ENCODE results near the gene LRRFIP1. TPM values are rescaled to one million over a fixed set of nuclear protein-coding genes. Genes with fewer than 3 reads are reported as not detected.

Gene LRRFIP1
- total and polyA plus RNA-seq, 12 donors, result 91.5 to 132 (median 110) TPM

- TF ChIP-seq CTCF (IDR thresholded peaks at IDR 0.05), result no peak
- H3K4me3 ChIP-seq, result peak overlapping the region in 1 of 10 donors; percentile 3
- peaks cover 38 to 100% (median 94%) of the 10 kb centered on the region in 9 donors for H3K4me1 ChIP-seq
- intact Hi-C loops (cut with DNase I), result loop anchor here in 7 of 10 donors (5.0 kb wide), 4 partner anchors 33 to 133 kb away; no protein-coding TSS in a partner anchor
- ATAC-seq, result no peak
- H3K36me3 ChIP-seq, result peaks cover 0 to 54% (median 0%) of the 10 kb centered on the region in 9 donors
- no peaks in the 10 kb centered on the region for H3K9me3 ChIP-seq
- H3K27ac ChIP-seq, result peak overlapping the region in 9 of 10 donors; percentile 9 to 93 (median 79)
- 63 to 75% methylated on average over 25 of the region's 25 CpGs for WGBS, 2 donors
- H3K27me3 ChIP-seq, result no peaks in the 10 kb centered on the region
- DNase-seq, result no peak
Measured at GRCh38 chr2:237734905-237735623, 107.7 kb downstream of the LRRFIP1 start.

GRCh38 chr2:237735798-237736197, 108.4 kb downstream of the LRRFIP1 start:
- Histone ChIP-seq H3K36me3 (peaks cover 0 to 50% (median 0%) of the 10 kb centered on the region in 9 donors), H3K4me3 (no peak overlapping the region), H3K27me3 (no peaks in the 10 kb centered on the region), H3K9me3 (no peaks in the 10 kb centered on the region), H3K27ac (peak overlapping the region in 7 of 10 donors; percentile 3 to 93 (median 83)), H3K4me1 (peaks cover 42 to 100% (median 97%) of the 10 kb centered on the region in 9 donors)
- intact Hi-C loops (cut with DNase I), result loop anchor here in 4 of 10 donors (5.0 kb wide), 3 partner anchors 33 to 43 kb away; no protein-coding TSS in a partner anchor
- ATAC-seq (no peak), DNase-seq (no peak)
- TF ChIP-seq CTCF (IDR thresholded peaks at IDR 0.05), result peak in 3 of 9 donors; percentile 3 to 39 (median 38)
- 78% methylated on average over 8 of the region's 8 CpGs for WGBS, 2 donors

- ATAC-seq, result no peak
- Histone ChIP-seq H3K4me3 (no peak overlapping the region), H3K36me3 (peaks cover 0 to 54% (median 0%) of the 10 kb centered on the region in 9 donors), H3K9me3 (no peaks in the 10 kb centered on the region), H3K27me3 (no peaks in the 10 kb centered on the region), H3K27ac (peak overlapping the region; percentile 17 to 93 (median 64)), H3K4me1 (peaks cover 37 to 100% (median 96%) of the 10 kb centered on the region in 9 donors)
- DNase-seq, result no peak
- 55 to 70% methylated on average over 13 of the region's 13 CpGs for WGBS, 2 donors
- no peak for TF ChIP-seq CTCF (IDR thresholded peaks at IDR 0.05)
- intact Hi-C loops (cut with DNase I), result loop anchor here in 4 of 10 donors (5.0 kb wide), 3 partner anchors 34 to 44 kb away; no protein-coding TSS in a partner anchor
Measured at GRCh38 chr2:237736783-237737182, 109.4 kb downstream of the LRRFIP1 start.

GRCh38 chr2:237737196-237737865, 109.9 kb downstream of the LRRFIP1 start:
- peaks cover 0 to 57% (median 0%) of the 10 kb centered on the region in 9 donors for H3K36me3 ChIP-seq
- H3K4me1 ChIP-seq, result peaks cover 35 to 100% (median 94%) of the 10 kb centered on the region in 9 donors
- no peaks in the 10 kb centered on the region for H3K27me3 ChIP-seq
- no peak for TF ChIP-seq CTCF (IDR thresholded peaks at IDR 0.05)
- peak overlapping the region; percentile 17 to 93 (median 64) for H3K27ac ChIP-seq
- no peak for ATAC-seq
- intact Hi-C loops (cut with DNase I), result loop anchor here in 4 of 10 donors (5.0 kb wide), 3 partner anchors 35 to 45 kb away; no protein-coding TSS in a partner anchor
- no peaks in the 10 kb centered on the region for H3K9me3 ChIP-seq
- DNase-seq, result no peak
- no peak overlapping the region for H3K4me3 ChIP-seq
- WGBS, 2 donors, result 68 to 76% methylated on average over 9 of the region's 9 CpGs
